Measurements from ENCODE around the gene SNCG.
"Not testable (repeated sequence)": the region's sequence is repeated elsewhere in the genome, so short reads cannot be mapped to it uniquely, and the experiment has no call there.

Gene SNCG

DNA sequence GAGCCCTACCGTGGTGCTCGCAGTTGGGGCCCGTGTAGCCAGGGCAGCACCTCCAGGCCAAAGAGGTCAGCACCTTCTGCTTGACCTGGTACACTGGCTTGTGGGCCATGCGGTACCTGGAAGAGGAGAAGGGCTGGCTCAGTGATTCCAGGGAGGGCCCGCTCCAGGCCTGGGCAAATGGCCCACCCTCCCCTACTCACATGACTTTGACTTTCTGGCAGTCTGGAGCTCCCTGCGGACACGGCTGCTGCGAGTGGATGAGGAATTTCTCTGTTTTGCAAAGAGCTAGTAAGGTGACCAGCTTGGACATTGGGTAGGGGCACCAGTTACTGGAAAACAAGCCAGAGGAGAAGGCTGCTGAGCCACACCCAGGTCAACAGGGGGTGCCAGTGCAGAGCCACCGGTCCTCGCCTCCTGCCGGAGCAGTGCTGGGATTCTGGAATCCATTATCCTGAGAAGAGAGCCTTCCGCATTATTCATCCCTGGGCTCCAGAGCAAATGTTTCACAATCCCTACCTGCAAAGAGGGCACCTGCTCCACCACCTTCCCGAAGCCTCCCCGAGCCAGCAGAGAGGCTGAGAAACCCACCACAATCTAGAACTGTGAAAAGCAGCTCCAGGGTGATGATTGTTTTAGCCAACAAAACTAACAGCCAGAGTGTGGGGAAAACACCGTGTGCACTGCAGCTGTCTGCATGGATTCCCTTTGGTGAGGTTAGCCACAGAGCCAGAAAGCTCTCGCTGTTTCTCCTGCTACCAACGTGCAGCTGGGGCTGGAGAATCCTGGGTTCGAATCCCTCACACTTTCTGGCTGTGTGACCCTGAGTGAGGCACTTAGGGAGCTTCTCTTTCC, 12.8 kb upstream of the SNCG start:
- DNase-seq (ENCODE audit: low read depth in 2 of 2) = no peak

- no peak for DNase-seq (ENCODE audit: low read depth in 2 of 2)
Observed at GRCh38 chr10:86946213-86947155, 11.9 kb upstream of the SNCG start.

GRCh38 chr10:86947806-86948205, 10.6 kb upstream of the SNCG start:
- not testable (repeated sequence) for DNase-seq (ENCODE audit: low read depth in 2 of 2)

DNA sequence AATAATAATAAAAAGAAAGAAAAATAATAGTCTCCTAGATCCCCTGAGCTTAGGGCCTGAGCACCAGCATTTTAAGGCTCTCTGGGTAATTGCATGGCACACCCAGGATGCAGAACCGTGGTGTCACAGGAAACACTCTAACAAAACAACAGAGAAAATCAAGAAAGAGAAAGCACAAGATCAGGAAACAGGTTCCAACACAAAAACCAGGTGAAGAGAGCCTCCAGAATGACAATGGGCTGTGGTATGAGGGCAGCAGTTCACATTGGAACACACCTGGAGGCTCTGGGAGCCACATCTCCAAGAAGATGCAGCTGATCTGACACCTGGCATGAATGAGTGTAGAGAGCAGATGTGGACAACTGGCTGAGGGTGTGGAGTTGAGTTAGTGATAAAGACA, 8.1 kb upstream of the SNCG start:
- no peak for DNase-seq (ENCODE audit: low read depth in 2 of 2)

DNA sequence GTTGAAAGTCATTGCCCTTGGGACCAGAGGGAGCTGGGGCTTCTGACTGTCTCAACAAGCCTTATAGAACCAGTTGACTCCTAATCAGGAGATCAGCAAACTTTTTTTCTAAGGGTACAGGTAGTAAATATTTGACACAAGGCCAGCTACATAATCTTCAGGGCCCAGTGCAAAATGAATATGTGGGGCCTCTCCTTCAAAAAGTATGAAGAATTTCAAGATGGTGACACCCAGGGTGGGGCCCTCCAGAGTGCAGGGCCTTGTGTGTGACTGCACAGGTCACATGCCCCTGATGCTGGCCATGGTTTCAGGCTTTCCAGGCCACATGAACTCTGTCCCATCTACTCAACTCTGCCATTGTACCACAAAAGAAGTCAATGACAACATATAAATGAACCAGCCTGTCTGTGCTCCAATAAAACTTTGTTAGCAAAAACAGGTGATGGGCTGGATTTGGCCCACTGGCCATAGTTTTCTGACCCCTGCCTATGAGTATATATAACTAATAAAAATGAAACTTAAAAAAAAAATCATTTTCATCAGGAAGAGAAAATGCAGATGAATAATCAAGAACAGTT, 7.1 kb upstream of the SNCG start:
- no peak for DNase-seq (ENCODE audit: low read depth in 2 of 2)

DNA sequence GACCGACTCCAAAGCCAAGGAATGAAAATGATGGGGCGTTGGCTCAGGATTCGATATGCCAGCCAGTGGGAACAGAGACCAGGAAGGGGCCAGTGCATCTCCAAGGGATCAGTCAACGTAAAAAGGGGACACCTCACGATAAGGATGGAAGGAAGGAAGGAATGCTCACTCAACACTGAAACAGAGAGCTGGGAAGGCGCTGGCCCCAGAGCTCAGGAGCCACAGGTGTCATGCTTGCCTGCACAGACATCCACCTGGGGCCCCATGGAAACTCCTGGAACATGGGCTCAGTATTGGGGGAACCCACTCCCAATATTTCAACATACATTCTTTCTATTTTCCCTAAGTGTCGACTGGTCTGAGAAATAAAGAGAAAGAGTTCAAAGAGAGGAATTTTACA, 6.3 kb upstream of the SNCG start:
- DNase-seq (ENCODE audit: low read depth in 2 of 2) = no peak

DNA sequence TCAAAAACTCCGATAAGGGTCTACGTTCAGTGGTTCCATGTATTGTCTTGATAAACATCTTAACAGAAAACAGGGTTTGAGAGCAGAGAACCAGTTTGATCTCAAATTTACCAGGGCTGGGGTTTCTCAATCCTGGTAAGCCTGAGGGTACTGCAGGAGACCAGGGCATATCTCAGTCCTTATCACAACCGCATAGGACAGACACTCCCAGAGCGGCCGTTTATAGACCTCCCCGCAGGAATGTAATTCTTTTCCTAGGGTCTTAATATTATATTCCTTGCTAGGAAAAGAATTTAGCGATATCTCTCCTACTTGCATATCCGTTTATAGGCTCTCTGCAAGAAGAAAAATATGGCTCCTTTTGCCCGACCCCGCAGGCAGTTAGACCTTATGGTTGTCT, 5.7 kb upstream of the SNCG start:
- not testable (repeated sequence) for DNase-seq (ENCODE audit: low read depth in 2 of 2)

- DNase-seq (ENCODE audit: low read depth in 2 of 2) = no peak
Observed at GRCh38 chr10:86953747-86954680, 4.4 kb upstream of the SNCG start.

DNA sequence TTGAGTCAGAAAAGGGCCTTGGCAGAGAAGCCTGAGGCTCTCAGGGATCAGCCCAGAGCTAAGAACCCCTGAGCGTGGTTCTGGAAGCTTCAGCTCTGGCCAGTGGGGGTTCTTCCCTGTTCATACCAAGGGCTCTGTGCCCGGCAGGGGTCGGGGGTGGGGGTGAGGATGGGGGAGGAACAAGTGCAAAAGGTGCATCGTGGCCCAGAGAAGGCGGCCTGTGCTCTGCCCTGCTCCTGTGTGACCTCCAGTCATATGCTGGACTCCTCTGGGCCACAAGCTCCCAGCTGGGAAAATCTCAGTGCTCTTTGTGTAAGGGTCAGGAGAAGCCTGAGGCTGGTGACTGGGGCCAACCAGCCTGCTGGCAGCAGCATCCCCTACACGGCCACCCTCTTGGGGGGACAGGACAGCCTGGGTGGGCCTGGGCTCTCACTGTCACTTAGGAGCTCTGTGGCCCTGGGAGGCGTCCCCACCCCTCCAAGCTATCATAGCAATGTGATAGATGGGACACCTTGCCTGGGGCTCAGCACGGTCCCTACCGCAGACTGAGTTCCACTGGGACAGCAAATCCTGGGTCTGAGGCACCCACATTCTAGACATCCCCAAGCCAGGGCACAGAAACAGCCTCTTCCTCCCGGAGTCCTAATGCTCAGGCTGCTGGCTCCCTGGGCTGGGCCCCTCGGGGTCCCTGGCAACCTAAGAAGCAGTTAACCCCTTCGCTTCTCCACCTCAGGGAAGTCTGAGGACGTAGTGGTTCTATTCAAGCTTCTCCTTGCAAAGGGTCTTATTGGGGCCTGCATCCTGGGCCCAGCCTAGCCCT, 3.5 kb upstream of the SNCG start:
- no peak for DNase-seq (ENCODE audit: low read depth in 2 of 2)

DNA sequence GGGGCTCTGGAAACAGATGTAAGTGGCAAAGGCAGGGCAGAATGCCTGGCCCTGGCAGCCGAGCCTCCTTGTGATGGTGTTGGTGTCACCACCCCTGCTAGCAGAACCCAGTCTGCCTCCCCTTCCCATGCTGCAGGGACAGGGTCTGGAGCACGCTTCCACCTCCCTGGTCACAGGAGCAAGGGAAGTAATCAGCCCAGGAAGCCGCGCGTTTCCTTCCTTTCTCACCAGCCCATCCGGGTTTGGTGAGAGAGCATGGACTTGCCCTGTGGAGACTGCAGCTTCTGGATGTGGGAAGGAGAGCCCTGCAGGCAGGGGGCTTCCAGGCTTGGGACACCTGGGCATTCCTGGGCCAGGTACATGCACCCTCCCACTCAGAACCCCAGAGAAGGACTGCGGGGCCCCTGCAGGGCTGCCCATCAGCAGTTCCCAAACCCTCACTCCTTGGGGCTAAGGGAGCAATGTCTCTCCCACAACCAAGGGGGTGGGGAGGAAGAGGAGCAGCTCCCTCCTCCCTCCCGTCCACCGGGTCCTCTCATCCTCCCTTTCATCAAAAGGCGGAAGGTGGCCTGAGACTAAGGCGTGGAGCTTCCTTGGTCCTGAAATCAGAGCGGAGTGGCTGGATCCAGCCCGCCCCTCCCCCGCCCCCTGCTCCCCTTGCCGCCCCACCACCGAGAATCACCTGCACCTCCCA, 2.8 kb upstream of the SNCG start:
- DNase-seq (ENCODE audit: low read depth in 2 of 2) = no peak

- DNase-seq (ENCODE audit: low read depth in 2 of 2) = no peak
Observed at GRCh38 chr10:86956195-86956847, 2.1 kb upstream of the SNCG start.

DNA sequence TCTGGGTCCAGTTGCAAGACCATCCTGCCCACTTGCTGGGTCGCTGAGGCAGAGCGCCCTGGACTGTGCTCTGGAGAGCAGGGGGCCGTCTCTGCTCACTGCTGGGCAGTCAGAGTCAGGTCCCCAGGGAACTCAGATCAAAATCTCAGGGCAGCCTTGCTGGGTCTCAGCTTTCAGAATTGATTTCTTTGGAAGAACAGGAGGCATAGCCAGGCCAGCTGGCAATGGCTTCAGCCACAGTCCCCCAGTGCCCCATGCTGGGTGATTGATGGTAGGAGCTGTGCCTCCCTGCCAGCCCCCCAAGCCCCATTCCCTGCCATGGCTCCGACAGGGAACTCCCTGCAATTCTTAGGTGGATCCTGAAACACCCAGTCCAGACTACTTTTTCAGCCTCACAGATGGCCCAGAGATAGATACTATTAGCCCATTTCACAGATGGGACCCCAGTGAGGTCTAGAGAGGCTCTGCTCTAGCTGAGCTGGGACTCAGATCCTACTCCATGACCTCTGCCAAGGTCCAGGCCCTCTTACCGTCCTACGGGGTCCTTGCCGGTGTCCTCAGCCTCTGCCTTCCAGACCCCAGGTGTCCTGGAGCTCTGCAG, 1.5 kb upstream of the SNCG start:
- no peak for DNase-seq (ENCODE audit: low read depth in 2 of 2)

DNA sequence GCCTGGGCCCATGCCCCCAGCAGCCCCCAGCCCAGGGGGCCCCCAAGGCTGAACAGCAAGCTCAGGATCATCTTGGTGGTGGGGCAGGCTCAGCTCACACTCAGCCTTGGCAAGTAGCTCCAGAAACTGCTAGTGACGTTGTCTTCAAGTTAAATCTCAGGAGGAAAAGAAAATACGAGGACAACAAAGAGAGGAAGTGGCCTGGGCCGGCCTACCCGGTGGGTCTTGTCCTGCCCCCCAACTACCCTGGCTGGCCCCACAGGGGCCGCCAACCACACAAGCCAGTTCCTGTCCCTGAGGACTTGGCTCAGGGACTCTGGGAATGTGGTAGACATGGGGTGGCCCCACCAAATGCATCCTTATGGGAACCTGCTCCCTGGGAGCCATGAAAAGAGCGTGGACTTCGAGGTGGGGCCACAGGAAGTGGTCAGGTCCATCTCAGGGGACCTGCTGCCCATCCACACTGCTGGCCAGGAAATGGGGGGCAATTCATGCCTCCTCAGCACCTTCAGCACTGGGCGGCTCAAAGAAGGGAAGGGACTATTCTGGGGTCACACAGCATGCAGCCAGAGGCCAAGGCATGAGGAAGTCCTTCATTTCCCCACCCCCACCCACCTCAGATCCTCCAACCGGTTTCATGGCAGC, 806 bp upstream of the SNCG start, which contains the start of gene MMRN2:
MMRN2 (minus strand) TSS at position 145 of the 645 bp plus-strand sequence; CDS start at position 71, 74 bp downstream.
- DNase-seq (ENCODE audit: low read depth in 2 of 2) = no peak

- no peak for DNase-seq (ENCODE audit: low read depth in 2 of 2)
Observed at GRCh38 chr10:86958901-86959736, 720 bp downstream of the SNCG start.

- DNase-seq (ENCODE audit: low read depth in 2 of 2) = no peak
Observed at GRCh38 chr10:86959737-86960002, 1.3 kb downstream of the SNCG start.

GRCh38 chr10:86960003-86960862, 1.8 kb downstream of the SNCG start:
- DNase-seq (ENCODE audit: low read depth in 2 of 2) = no peak
